ENCODE results near the gene CLASP1.
"Not testable (repeated sequence)": the region's sequence is repeated elsewhere in the genome, so short reads cannot be mapped to it uniquely, and the experiment has no call there.

CLASP1 gene

GRCh38 chr2:121301190-121301589, 348.1 kb downstream of the CLASP1 start:
- DNase-seq, result not testable (repeated sequence)

- DNase-seq, result no peak
These were observed 350.8 kb downstream of the CLASP1 start for GRCh38 chr2:121298476-121298875.

- not testable (repeated sequence) for DNase-seq
These were observed 351.4 kb downstream of the CLASP1 start for GRCh38 chr2:121297866-121298265.

- DNase-seq, result peak in 1 of 2 experiments; percentile 45
These were observed 351.9 kb downstream of the CLASP1 start for GRCh38 chr2:121297217-121297830.

GRCh38 chr2:121295911-121296650, 353.2 kb downstream of the CLASP1 start:
- no peak for DNase-seq

GRCh38 chr2:121294881-121295840, 354.1 kb downstream of the CLASP1 start:
- no peak for DNase-seq

GRCh38 chr2:121293450-121294325, 355.6 kb downstream of the CLASP1 start:
- DNase-seq, result no peak

GRCh38 chr2:121291251-121291580, 358.0 kb downstream of the CLASP1 start:
- DNase-seq, result no peak

GRCh38 chr2:121289271-121289670, 360.0 kb downstream of the CLASP1 start:
- DNase-seq, result no peak

- DNase-seq, result no peak
These were observed 360.6 kb downstream of the CLASP1 start for GRCh38 chr2:121288454-121289231.

- no peak for DNase-seq
These were observed 361.3 kb downstream of the CLASP1 start for GRCh38 chr2:121287956-121288355.

Measured in NCI-H446 (cell line).